AG08396 (cell line): ENCODE results near the gene CXCR4.
A peak's percentile ranks its signal among the peaks of the same experiment; 100 is the strongest.

Source experiments
- DNase-seq: peaks from one replicate; pipeline ENCODE4 v3.0.0; 2012; ENCODE audit warnings: low spot score, mixed read lengths

The CXCR4 gene

DNA sequence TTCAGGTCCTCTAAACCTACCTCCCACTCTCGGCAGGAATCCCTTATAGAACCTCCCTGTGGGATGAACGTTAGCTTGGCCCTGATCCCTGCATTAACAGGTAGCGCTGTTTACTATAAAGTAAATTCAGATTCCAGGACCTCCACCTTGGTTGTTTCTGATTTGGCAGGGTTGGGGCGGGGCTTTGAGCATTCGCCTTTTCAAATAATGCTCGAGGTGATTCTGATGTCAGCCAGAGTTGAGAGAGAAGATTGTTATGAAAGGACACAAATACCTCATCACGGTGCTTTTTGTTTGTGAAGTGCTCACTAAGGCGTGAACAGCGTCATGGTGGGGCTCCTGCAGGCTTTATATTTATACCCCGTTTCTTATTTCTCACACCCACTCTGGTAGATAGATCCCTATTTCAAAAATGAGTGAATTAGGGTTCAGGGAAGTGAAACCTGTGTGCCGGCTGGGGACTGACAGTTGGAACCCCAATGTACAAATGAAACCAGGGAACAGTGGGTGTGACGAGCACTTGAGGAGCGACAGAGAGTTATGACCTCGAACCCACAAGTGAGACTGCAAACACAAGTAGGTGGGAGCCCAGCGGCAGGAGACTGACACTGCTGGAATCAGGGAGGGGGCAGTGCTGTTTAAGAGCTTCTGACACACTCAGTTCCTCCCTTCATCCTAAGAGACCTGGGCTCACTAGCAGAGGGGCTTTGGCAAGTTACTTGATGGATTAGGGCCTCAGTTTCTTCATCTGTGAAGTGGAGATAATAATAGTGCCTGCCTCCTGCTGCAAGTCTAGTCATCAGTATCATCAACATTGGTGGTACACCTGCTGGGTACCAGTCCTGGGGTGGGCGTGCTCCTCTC lies 14.2 kb upstream of the CXCR4 start:
- no peak for DNase-seq

DNA sequence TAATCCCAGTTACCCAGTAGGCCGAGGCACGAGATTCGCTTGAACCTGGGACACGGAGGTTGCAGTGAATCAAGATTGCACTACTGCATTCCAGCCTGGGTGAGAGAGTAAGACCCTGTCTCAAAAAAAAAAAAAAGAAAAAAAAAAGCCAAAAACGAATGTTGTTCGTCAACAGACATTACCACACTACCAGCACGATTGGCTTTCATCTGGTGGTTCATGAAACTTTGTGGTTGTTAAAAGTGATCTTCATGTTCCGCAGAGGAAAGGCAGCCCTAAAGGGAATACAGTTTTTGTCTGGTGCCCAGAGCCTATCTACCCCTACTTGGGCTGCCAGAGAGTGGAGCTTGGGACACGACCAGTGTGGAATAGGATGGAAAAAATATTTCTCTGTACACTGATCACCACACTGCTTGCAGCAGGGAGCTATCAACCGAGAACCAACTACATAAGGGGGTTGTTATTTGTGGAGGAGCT lies 13.6 kb upstream of the CXCR4 start:
- DNase-seq, result no peak

DNA sequence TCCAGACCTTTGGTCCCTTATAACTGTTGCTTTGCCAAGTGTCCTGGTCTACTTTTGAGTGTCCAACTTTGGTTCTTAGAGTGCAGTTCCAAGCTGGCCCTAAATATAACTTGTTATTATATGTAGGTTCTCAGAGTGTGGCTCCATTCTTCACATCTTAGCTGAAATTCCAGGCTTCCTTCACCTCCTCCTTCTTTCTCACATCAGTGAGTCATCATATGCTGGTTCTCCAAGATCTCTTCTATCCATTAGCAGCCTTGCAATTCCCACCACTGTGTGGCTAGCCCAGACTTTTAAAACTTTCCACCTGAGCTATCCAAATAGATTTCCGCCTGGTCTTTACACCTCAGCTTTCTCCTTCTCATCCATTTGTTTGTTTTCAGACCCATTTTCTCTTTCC lies 12.6 kb upstream of the CXCR4 start:
- no peak for DNase-seq

DNA sequence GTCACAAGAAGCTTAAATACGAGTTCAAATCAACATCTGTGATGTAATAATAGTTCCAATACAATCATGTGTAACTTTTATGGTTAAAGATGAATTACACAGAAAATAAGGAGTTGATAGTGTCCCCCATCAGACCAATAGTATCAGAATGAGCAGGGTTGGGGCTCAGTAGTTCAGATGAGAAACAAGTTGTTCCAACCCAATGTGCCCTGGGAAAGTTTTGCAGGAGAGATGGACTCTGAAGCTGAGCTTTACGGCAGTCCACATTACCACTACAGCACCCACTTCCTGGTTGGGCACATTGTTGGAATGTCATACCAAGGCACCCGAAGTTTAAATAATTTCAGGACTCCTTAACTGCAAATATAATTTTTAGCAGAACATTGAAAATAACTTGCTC lies 12.1 kb upstream of the CXCR4 start:
- DNase-seq, result no peak

DNA sequence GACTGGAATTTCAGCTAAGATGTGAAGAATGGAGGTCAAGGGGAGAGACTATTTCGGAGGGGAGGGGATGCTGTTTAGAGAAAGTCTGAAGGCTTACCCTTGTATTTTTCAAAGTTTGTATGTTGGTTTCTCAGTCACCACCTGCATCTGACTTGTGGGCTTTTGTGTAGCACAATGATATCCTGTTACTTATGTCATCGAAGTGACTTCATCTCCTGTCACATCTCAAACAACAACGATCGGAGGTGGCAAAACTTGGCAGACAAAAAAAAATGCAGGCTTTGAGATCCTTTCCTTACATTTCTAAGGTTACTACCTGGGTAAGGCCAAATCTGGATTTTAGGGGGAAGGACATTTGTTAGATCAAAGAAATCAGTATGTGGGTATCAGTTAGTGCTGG lies 11.7 kb upstream of the CXCR4 start:
- no peak for DNase-seq

DNA sequence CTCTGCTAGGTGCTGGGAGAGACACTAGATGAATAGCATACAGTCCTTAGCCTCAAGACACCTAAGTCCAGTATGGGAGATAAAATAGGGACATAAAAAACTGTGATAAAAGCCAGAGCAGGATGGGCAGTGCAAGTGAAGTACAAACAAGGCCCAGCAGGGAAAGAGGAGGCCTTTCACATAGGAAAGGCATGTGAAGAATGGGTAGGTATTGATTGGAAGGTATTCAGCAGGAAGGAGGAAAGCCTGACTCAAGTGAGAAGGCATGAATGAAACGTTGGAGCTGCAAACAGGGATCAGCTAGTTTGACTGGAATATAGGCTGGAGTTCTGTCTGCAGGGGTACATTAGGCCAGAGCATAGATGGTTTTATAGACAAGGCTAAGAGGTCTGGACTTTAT lies 11.0 kb upstream of the CXCR4 start:
- no peak for DNase-seq

DNA sequence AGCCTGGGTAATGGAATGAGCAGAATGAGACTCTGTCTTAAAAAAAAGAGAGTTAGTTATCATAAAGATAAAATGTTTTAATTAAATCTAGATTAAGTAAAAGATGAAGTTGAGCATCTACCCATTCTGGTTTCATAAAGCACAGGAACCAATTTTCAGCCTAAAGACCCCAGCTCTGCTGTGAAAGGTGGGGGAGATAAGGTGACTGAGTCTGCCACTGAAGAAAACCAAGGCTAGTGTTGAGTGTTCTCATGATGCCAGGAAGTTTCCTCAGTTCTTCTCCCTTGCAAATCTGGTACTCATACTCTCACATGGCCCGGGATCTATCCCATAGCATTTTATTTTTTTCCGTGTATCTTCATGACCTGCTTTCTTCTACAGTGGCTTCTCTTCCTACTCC lies 10.4 kb upstream of the CXCR4 start:
- no peak for DNase-seq

DNA sequence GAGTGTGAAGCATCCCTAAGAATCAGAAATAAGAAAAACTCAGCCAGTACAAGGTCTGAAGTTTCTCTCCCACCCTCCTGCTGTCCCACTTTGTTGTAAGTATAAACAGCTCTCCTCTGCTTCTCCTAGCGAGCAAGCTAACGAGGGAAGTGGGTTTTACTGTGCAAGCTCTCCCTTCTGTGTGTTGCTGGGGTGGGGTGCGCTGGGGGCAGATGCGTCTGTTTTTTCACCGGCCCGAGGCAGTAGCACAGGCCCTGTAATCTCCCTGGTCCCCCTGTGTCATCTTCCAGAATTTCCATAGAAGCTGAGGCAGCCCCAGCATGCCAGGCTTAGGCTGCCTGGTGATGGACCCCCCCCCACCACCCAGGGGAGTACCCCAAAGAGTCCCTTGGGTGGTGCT lies 9.4 kb upstream of the CXCR4 start:
- DNase-seq, result no peak

DNA sequence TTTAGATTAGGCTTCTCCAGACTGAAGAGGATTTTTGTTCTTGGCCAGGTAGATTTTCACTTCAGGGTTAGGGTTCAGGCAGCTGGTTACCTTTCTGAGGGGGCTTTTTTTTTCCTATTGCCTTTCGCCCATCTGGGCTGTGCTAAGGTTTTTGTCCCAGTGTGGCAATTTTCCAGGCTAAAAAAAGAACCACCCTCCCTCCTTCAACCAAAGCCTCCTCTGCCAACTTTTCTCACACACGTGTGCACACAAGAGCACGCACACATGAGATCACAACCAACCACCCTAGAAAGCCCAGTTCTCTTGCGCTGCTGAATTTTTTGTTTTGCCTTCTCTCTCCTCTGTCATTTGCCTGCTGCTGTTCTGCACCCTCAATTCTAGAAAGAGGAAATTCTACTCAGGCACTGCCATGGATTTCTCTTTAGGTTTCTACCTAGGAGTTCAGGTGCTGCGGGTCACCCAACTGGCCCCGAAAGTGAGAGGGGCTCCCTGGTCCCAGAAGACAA lies 8.5 kb upstream of the CXCR4 start:
- no peak for DNase-seq

DNA sequence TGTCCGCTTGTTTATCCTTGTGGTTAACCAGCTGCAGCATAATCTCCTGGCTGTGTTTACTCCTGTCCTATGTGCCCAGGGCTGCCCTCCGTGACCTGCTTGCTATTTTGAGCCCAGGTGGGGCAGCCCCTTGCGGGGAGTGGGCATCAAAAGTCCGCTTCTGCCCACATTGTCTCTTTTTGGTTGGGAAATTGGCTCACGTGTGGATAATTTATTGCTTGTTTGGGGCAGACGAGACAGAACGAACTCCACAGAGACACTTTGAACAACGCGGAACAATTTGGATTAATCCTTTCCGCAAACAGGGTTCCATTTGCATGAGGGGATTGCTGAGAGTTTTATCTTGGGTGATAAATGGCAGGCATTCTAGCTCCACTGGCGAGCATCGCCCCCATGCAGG lies 8.1 kb upstream of the CXCR4 start:
- DNase-seq, result no peak

DNA sequence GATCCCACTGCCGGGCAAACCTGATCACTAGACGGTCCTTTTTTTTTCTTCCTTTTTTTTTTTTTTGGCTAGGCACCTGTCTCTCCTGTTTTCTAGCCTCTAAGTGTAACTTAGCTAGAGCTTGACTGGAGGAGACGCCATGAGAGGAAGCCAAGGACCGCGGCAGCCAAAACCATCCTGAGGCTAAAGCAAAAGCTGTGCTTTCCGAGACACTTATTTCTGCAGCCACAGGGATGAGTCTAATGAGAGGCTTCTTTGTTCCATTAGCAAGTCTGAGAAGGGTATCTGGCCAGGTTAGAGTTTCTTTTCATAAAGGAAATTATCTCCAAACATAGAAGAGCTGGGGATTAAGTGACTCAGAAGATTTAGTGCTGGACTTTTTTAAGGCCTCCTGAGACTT lies 7.3 kb upstream of the CXCR4 start:
- no peak for DNase-seq

DNA sequence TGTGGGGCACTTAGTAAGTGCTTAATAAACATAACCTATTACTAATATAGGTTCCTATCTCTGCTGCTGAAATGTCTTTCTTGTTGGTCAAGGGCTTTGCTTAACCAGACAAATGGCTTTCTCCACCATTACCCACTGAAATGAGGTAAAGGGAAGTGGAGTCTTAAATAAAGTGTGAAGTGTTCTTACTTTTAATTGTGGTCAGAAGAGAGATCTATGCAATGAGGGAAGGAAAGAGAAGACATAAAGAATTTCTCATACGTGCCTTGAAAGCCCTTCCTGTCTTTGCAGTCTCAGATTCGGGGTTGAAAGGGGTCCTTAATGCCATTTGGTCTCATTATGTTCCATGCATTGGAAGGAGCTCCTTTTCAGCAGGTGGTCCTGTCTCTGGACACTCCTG lies 6.9 kb upstream of the CXCR4 start:
- DNase-seq, result no peak

DNA sequence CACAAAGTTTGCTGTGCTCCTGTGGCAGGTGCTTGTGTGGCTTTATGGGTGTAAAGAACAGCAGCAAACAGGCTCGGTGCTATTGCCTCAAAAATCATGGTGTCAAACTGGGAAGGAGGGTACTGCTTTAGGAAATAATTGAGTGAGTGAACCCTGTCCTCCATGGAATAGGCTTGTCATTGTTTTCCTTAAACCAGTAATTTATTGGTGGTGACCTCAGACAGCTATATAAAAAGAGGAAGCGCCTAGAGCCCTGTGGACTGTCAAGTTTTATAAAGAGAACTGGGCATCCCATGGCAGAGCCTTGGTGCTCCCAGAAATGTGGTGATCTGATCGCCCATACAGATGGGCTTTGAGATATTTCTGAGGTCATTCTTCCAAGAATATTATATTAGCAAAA lies 4.7 kb upstream of the CXCR4 start:
- no peak for DNase-seq

DNA sequence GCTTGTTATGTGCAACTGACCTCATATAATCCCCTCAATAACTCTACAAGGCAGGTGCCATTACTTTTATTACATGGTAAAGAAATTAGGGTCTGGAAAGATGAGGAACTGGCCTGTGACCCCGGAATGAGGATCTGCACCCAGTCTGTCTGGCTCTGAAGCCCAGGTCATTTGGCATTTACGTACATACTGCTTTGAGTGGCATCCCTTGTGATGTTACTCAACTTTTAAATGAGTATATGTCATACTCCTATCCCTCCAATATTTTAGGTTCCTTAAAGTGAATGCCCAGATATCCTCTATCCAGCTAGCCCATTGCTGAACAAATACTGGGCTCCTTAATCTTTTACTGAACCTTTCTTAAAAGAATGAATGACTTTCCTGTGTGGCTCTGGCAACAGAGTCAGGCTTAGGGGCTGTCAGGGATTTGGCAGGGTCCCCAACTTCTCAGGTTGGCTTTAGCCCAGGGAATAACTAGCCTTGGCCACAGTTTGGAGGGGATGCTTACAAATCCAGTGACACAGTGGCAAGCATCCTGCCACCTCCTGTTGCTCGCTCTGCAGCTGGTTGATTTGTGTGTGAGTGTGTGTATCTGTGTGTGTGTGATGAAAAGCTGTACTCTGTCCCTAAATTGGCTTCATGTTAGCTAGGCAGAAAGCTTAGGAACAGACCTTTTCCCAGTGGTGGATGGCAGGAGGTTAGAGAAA lies 3.4 kb upstream of the CXCR4 start:
- DNase-seq, result no peak

DNA sequence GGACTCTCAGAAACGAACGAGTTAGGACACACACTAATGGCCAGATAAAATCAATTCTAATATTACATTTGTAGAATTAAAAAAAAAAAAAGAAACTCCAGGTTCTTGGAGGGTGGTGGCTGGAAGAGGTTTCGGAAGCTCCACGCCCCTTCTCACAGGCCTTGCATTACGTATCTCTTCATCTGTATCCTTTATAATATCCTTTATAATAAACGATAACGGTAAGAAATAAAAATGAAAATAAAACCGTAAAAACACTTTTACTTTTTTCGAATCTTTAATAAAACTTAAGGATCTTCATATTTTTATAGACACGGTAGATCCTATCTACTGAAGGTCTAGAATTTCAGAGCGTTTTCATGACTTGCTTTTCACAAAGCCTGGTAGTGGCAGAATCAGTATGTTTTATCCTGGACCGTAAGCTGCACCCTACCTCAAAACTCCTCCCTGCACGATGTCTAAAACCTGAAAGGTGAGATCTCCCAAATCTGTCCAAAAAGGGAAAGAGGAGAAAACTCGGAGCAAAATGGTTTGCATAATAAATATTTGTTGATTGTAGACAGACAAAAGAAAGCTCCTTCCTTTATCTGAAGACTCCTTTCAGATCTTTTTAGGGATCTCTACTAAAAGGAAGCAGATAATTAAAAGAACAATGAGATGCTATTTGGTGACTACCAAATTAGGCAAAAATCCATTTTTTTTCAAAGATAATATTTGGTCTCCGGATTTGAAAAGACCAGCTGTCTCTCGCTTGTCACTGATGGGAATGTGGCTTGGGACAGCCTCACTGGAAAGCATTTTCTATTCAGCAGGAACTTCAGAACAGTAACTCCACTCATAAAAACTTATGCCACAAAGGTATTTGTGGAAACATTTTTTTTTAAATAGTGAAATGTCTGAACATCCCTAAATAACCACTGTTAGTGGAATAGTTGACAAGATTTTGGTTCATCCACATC lies 2.0 kb upstream of the CXCR4 start:
- DNase-seq, result no peak

DNA sequence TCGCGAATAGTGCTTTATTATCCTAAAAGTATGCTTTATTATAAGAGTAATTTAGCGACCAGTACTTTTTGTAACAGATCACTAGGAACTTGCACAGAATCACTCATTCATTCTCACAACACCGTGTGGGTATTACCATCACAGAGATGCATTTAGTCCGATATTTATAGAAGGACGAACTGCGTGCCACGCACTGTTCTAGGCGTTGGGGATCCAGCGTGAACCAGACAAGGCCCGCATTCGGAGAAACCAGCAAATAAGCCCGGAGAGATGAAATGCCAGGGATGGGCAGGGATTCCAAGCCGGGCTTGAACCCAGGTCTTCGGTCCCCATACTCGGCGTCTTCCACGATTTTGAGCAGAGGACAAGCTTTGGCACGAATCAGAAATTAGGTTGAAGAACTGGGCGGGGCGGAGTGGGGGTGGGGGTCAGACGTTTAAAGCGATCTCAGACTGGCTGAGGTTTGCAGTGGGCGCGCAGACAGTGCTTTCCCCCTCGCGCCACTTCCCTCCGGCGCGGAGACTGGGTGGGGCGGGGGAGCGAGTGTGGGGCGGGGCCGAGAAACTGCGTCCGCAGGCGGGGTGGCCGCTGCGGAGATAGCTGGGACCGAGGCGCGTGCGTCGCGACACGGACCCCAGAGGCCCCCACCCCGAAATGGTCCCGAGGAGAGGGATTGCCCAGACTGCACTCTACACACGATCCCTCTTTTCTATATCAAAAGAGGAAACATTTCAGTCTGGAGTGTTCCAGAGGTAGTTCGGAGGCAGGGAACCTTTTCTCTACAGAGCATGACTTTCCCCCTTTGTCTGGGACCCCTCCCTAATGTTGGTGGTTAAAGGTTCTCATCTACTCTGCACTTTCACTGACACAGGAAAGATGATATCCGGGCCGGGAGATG lies 1.1 kb upstream of the CXCR4 start:
- peak; percentile 16 for DNase-seq

DNA sequence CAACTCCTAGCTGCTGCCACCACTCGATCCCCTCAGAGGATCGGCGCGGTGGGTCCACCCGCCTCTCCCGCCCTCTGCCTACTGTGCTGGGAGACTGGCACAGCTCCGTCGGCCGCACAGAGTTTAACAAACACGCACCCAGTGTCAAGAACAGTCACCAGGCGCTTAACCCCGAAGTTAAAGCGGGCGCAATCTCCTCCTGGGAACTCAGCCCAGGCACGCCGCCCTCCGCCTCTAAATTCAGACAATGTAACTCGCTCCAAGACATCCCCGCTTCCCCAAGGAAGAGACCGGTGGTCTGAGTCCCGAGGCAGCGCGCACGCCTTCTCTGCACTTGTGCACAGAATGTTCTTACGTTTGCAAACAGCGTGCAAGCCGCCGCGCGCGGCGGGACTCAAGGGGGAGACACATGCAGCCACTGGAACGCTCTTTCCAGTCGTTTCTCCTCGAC lies 533 bp downstream of the CXCR4 start:
- DNase-seq, result peak; percentile 36

DNA sequence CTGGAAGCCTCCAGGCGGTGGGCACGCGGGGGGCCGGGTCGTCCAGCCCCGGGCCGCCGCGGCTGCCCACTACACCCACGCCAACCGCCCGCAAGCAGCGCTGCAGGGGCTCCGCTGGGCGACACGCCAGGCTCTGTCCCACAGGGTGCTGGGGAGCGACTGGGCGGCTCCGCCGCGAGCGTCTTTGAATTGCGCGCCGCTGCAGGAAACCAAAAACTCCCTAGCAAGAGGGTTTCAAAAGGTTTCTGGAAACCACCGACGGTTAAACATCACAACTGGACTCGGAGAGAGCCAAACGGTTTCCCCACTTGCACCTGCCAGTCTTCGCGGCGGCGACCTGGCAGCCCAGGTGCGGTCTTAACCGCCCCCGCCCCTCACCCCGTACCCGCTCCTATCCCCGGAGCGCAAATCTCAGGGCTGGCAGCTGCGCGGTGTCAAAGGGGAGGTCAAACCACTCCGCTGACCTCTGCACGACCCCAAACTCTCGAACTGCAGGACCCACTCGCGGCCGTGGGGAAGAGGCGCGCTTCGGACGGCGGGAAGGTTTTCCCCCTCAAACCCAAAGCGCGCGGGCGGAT lies 1.0 kb downstream of the CXCR4 start:
- DNase-seq, result peak; percentile 12

DNA sequence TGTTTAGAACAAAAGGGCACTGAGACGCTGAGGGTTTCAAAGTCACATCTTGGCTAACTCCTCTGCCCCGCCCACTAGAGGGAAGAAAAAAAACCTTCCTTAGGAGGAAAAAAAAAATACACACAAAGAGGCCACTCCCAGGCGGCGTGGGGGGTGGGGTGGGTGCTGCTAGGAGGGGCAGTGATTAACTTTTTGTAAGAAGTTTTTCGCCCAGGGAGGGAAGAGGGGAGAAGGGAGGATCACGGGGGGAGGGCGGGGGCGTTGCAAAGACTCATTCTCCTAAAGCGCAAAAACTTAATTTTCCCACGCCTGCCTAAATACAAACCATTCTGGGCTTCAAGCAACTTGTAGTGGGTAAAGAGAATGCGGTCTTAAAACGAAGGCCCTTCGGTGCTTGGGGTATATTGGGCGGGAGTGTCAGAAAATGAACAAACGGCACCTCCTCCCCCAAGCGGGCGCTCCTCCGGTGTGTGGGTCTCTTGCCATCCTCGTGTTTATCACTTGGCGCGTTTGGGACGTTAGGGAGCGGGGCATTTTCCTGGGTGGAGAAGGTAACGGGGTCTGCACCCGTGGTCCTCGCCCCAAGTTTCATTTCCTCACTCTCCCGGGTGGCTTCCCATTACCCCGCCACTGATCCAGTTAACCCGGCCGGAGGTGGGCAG lies 1.7 kb downstream of the CXCR4 start:
- peak; percentile 12 for DNase-seq

DNA sequence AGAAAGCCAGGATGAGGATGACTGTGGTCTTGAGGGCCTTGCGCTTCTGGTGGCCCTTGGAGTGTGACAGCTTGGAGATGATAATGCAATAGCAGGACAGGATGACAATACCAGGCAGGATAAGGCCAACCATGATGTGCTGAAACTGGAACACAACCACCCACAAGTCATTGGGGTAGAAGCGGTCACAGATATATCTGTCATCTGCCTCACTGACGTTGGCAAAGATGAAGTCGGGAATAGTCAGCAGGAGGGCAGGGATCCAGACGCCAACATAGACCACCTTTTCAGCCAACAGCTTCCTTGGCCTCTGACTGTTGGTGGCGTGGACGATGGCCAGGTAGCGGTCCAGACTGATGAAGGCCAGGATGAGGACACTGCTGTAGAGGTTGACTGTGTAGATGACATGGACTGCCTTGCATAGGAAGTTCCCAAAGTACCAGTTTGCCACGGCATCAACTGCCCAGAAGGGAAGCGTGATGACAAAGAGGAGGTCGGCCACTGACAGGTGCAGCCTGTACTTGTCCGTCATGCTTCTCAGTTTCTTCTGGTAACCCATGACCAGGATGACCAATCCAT lies 2.7 kb downstream of the CXCR4 start:
- DNase-seq, result no peak
